GM23248 (cell line): Measurements from ENCODE around the gene TPP1. TPM values are rescaled to one million over a fixed set of nuclear protein-coding genes. Genes with fewer than 3 reads are reported as not detected.
A peak's percentile ranks its signal among the peaks of the same experiment; 100 is the strongest.

Experiments used
- DNase-seq: peaks from one replicate; pipeline ENCODE4 v3.0.0-alpha.2; 2015
- H2AFZ ChIP-seq: fragments of 200-600 bp; sonication (generic); 2 replicates; pipeline ENCODE4 v1.6.1; 2016; ENCODE audit warnings: antibody characterized with exemption
- H3F3A ChIP-seq: fragments of 200-600 bp; sonication (generic); 2 replicates; pipeline ENCODE4 v1.6.1; 2016; ENCODE audit warnings: mild to moderate bottlenecking, antibody characterized with exemption, mixed run types; ENCODE audit not compliant: insufficient read depth
- H3K27ac ChIP-seq: fragments of 200-600 bp; sonication (generic); 2 replicates; pipeline ENCODE4 v1.5.1; 2016; ENCODE audit warnings: mild to moderate bottlenecking
- H3K27me3 ChIP-seq: fragments of 200-600 bp; sonication (generic); replicated peaks from 2 replicates; pipeline ENCODE4 v1.6.1; 2016; ENCODE audit warnings: mild to moderate bottlenecking; ENCODE audit not compliant: insufficient read depth
- H3K36me3 ChIP-seq: fragments of 200-600 bp; sonication (generic); 2 replicates; pipeline ENCODE4 v1.6.1; 2016; ENCODE audit warnings: low read depth, mild to moderate bottlenecking
- H3K4me1 ChIP-seq: fragments of 200-600 bp; sonication (generic); 2 replicates; pipeline ENCODE4 v1.6.1; 2016; ENCODE audit warnings: mild to moderate bottlenecking; ENCODE audit not compliant: insufficient read depth
- H3K4me2 ChIP-seq: fragments of 200-600 bp; sonication (generic); one replicate; pipeline ENCODE4 v1.6.1; 2016; ENCODE audit warnings: mild to moderate bottlenecking; ENCODE audit not compliant: unreplicated experiment
- H3K4me3 ChIP-seq: fragments of 200-600 bp; sonication (generic); 2 replicates; pipeline ENCODE4 v1.5.1; 2016; ENCODE audit warnings: mild to moderate bottlenecking
- H3K79me2 ChIP-seq: fragments of 200-600 bp; sonication (generic); 2 replicates; pipeline ENCODE4 v1.6.1; 2016; ENCODE audit warnings: mild to moderate bottlenecking; ENCODE audit not compliant: insufficient read depth
- H3K9ac ChIP-seq: fragments of 200-600 bp; sonication (generic); 2 replicates; pipeline ENCODE4 v1.6.1; 2016; ENCODE audit warnings: mild to moderate bottlenecking
- H3K9me2 ChIP-seq: fragments of 200-600 bp; sonication (generic); 2 replicates; pipeline ENCODE4 v1.6.1; 2016; ENCODE audit warnings: mixed run types, mild to moderate bottlenecking, moderate library complexity; ENCODE audit not compliant: insufficient read depth
- H3K9me3 ChIP-seq: fragments of 200-600 bp; sonication (generic); one replicate; pipeline ENCODE4 v1.6.1; 2017; ENCODE audit warnings: low read depth
- H4K20me1 ChIP-seq: fragments of 200-600 bp; sonication (generic); 2 replicates; pipeline ENCODE4 v1.6.0; 2016; ENCODE audit not compliant: insufficient read depth
- EZH2 ChIP-seq: fragments of 200-600 bp; sonication (generic); IDR thresholded peaks from 2 replicates; pipeline ENCODE4 v1.6.1; 2018; ENCODE audit warnings: antibody characterized with exemption, mild to moderate bottlenecking; ENCODE audit not compliant: insufficient read depth, poor library complexity, severe bottlenecking
- EZH2phosphoT487 ChIP-seq: fragments of 200-600 bp; sonication (generic); IDR thresholded peaks from 2 replicates; pipeline ENCODE4 v1.6.1; 2018; ENCODE audit warnings: antibody characterized with exemption, moderate library complexity, mild to moderate bottlenecking, low read depth; ENCODE audit not compliant: insufficient read depth
- WGBS, 2 experiments: methylation state at CpG; one replicate each; pipeline ENCODE4 v1.1.6; 2015 to 2017; ENCODE audit warnings: low lambda C conversion rate in 2 of 2, low coverage in 1 of 2; ENCODE audit errors: missing lambda C conversion rate in 2 of 2; 5-methylcytosine and 5-hydroxymethylcytosine counted together
- in situ Hi-C: fragments of 300-500 bp; cut with MboI; formaldehyde crosslinking; loops from 2 replicates; pipeline ENCODE4 v1.15.0; 2020
- polyA plus RNA-seq: library from polyadenylated mRNA; unstranded; fragments of >200 nt; fragmentation: Nextera tagmentation; extraction: Ambion mirVana; gene quantifications from 2 replicates; pipeline ENCODE4 v1.2.1, GENCODE V29; 2016
- total RNA-seq: library from RNA; depleted of rRNA; stranded (reverse); fragments of >200 nt; shearing (Covaris generic); gene quantifications from 2 replicates; pipeline ENCODE4 v1.2.3, GENCODE V29; 2014

TPP1 gene
- total and polyA plus RNA-seq, 2 experiments from 2014 or later, result 37.6 to 66.3 TPM

DNA sequence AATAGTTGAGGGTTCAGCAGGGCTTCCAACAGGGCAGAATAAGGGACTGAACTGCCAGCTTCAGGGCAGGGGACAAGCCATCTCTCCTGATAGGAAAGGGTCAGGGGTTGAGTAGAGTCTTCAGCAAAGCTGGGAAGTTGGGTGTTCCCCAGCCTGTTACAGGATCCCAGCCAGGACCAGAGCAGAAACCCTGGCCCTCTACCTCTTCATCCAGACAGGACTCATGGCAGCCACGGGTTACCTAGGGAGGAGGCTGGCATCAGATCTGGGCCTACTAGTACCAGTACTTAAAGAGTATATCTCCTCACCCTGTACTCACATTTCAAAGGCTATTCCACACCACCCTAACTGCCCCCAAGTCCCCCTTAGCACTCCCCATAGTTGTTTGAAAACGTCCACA, 4.8 kb downstream of the TPP1 start:
- H3K36me3 ChIP-seq, result peaks cover 18% of the 10 kb centered on the region
- no peak overlapping the region for H3K9ac ChIP-seq
- no peaks in the 10 kb centered on the region for H3K27me3 ChIP-seq
- peaks cover 31% of the 10 kb centered on the region for H3K4me1 ChIP-seq
- no peaks in the 10 kb centered on the region for H3K9me3 ChIP-seq
- in situ Hi-C loops, result no loop called here
- no peak overlapping the region for H2AFZ ChIP-seq
- H3K4me2 ChIP-seq, result no peak overlapping the region
- 88 to 97% methylated on average over 2 of the region's 2 CpGs for WGBS, 2 experiments
- H3K79me2 ChIP-seq, result peaks cover 38% of the 10 kb centered on the region
- no peak for DNase-seq
- TF ChIP-seq EZH2phosphoT487 (no peak), EZH2 (no peak)
- H3K4me3 ChIP-seq, result no peak overlapping the region
- no peak overlapping the region for H3K27ac ChIP-seq
- H3F3A ChIP-seq, result peaks cover 47% of the 10 kb centered on the region
- no peaks in the 10 kb centered on the region for H3K9me2 ChIP-seq
- H4K20me1 ChIP-seq, result no peaks in the 10 kb centered on the region

DNA sequence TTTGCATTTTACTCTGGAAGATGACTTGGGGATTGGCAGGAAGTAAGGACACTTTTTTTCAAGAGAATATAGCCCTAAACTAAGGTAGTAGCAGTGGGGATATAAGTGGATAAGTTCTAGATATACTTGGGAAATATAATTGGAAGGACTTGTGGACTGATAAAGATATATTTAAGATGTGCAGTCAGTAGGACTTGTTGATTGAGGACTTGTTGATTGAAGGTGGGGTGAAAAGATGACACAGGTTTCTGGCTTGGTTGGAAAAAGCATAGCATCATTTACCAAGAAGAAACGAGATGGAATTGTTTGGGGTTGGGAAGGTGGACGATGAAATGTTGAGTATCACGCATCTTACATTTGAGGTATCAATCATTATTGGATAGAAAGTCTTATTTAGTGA, 5.7 kb downstream of the TPP1 start:
- in situ Hi-C loops, result no loop called here
- peaks cover 25% of the 10 kb centered on the region for H3K36me3 ChIP-seq
- no peak overlapping the region for H2AFZ ChIP-seq

DNA sequence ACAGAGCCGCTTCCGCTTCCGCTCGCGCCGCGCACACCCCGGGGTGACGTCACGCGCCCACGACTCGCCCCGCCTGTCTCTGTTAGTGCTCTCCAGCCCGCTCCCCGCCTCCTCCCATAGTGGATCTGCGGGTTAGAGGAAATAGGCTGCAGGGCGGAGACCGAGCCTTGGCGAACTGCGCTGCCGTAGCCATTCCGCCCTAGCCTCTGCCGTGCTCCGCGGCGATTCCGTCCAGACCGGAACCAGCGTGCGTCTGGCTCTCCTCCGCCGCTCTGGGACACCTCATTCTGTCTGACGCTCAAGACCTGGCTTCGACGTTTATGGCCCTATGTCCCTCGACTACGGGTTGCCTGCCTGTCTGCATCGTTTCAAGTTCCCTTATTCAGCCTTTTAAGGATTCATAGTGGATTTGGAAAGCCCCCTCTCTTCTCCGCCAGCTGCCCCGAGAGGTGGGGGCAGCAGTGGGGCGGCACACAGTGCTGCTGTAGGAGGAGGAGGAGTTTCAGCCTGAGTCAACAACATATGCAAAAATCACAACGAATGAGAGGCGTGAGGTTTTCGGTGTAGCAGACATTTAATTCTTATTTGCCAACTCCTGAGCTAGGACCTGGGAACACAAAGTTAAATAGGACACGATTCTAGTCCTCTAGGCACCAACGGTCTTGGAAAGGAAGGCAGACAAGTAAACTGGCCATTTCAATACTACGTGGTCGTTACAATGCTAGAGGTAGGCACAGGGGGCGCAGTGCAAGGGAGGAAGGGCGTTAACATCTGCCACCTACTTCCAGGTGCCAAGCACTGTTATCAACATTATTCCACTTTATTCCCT, 6.8 kb downstream of the TPP1 start, which contains the start of gene TAF10:
Gene TAF10 (minus strand): TSS at position 4 of the 829 bp plus-strand sequence. CDS start 27 bp downstream, outside the sequence.
- peak within 1 kb of the TSS; percentile 80 for H3K9ac ChIP-seq
- peaks cover 53% of the 10 kb centered on the region for H3K79me2 ChIP-seq
- peaks cover 51% of the 10 kb centered on the region for H3F3A ChIP-seq
- TF ChIP-seq EZH2phosphoT487 (no peak), EZH2 (no peak)
- H3K4me3 ChIP-seq, result peak within 1 kb of the TSS; percentile 74
- 1 to 2% methylated on average over 48 to 51 of the region's 51 CpGs for WGBS, 2 experiments
- H2AFZ ChIP-seq, result peak within 1 kb of the TSS; percentile 79
- in situ Hi-C loops, result no loop called here
- no peaks in the 10 kb centered on the region for H3K9me2 ChIP-seq
- no peaks in the 10 kb centered on the region for H3K27me3 ChIP-seq
- DNase-seq, result peak; percentile 98
- H3K4me2 ChIP-seq, result peak within 1 kb of the TSS; percentile 92
- H3K9me3 ChIP-seq, result no peaks in the 10 kb centered on the region
- peaks cover 27% of the 10 kb centered on the region for H3K4me1 ChIP-seq
- no peaks in the 10 kb centered on the region for H4K20me1 ChIP-seq
- peaks cover 32% of the 10 kb centered on the region for H3K36me3 ChIP-seq
- peak within 1 kb of the TSS; percentile 88 for H3K27ac ChIP-seq

More for the DNA sequence above, 5.7 kb downstream of the TPP1 start:
- no peak overlapping the region for H3K4me3 ChIP-seq
- no peaks in the 10 kb centered on the region for H3K9me3 ChIP-seq
- peaks cover 52% of the 10 kb centered on the region for H3F3A ChIP-seq
- H3K4me1 ChIP-seq, result peaks cover 30% of the 10 kb centered on the region
- H3K9ac ChIP-seq, result no peak overlapping the region
- H3K27me3 ChIP-seq, result no peaks in the 10 kb centered on the region
- H3K27ac ChIP-seq, result peak overlapping the region; percentile 88; the same call in 1 of the 2 replicates
- no peak for DNase-seq
- H3K9me2 ChIP-seq, result no peaks in the 10 kb centered on the region
- TF ChIP-seq EZH2 (no peak), EZH2phosphoT487 (no peak)
- 93 to 96% methylated on average over 3 of the region's 3 CpGs for WGBS, 2 experiments
- H3K4me2 ChIP-seq, result no peak overlapping the region
- H3K79me2 ChIP-seq, result peaks cover 48% of the 10 kb centered on the region
- no peaks in the 10 kb centered on the region for H4K20me1 ChIP-seq

- Histone ChIP-seq H3K4me1 (peaks cover 26% of the 10 kb centered on the region), H2AFZ (no peak overlapping the region), H3K79me2 (peaks cover 51% of the 10 kb centered on the region), H3K36me3 (peaks cover 32% of the 10 kb centered on the region), H3K27ac (peak overlapping the region; percentile 88), H3F3A (peaks cover 55% of the 10 kb centered on the region), H3K4me3 (peak overlapping the region; percentile 74), H4K20me1 (no peaks in the 10 kb centered on the region), H3K4me2 (peak overlapping the region; percentile 82), H3K9me2 (no peaks in the 10 kb centered on the region), H3K9me3 (no peaks in the 10 kb centered on the region), H3K27me3 (no peaks in the 10 kb centered on the region), H3K9ac (peak overlapping the region; percentile 80)
- WGBS, 2 experiments, result 0% methylated on average over 9 to 22 of the region's 36 CpGs
- in situ Hi-C loops, result no loop called here
- TF ChIP-seq EZH2, result no peak
- no peak for TF ChIP-seq EZH2phosphoT487
- no peak for DNase-seq
Observed at GRCh38 chr11:6611963-6612212, 7.3 kb downstream of the TPP1 start.
